ENCODE results near the gene FSIP2.

The FSIP2 gene

DNA sequence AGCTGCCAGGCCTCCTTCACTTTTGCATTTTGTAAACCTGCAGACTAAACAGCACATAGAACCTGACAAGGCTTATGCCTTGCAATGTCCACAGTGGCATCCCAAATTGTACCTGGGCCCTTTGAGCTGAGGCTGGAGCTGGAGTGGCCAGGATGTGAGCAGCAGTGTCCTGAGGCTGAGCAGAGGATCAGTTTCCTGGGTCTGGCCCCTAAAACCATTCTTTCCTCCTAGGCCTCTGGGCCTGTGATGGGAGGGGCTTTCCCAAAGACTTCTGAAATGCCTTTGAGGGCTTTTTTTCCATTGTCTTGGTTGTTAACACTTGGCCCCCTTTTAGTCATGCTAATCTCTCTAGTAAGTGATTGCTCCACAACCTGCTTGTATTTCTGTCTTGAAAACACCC, 32.8 kb downstream of the FSIP2 start:
- Histone ChIP-seq H3K27me3 (ENCODE audit: control insufficient read depth in 3 of 3, insufficient read depth in 3 of 3, low read depth in 1 of 3, low read length in 3 of 3) (no peaks in the 10 kb centered on the region), H2BK120ac (ENCODE audit: low read depth, low read length) (no peak overlapping the region), H3K4me2 (ENCODE audit: insufficient read depth, low read length, poor library complexity, severe bottlenecking) (no peak overlapping the region), H2AK5ac (ENCODE audit: low read depth, low read length) (no peak overlapping the region), H3K4me3 (ENCODE audit: low read length in 2 of 2) (no peak overlapping the region), H3K18ac (ENCODE audit: low read length) (no peak overlapping the region), H2AFZ (ENCODE audit: low read length) (no peak overlapping the region), H3K4me1 (ENCODE audit: control insufficient read depth in 2 of 2, insufficient read depth in 1 of 2, low read depth in 1 of 2, low read length in 2 of 2) (no peaks in the 10 kb centered on the region), H3K4ac (ENCODE audit: low read length) (no peak overlapping the region), H3K9ac (ENCODE audit: low read depth, low read length, poor library complexity) (no peak overlapping the region), H2BK12ac (ENCODE audit: low read length) (no peak overlapping the region), H3K27ac (replicated peaks; ENCODE audit: low read length) (no peak overlapping the region), H2BK5ac (ENCODE audit: low read length) (no peak overlapping the region), H4K91ac (ENCODE audit: low read depth, low read length, poor library complexity) (no peak overlapping the region), H3K23ac (ENCODE audit: low read depth, low read length, poor library complexity) (no peak overlapping the region), H3K9me3 (replicated peaks in 1 of 2; ENCODE audit: control insufficient read depth in 2 of 2, insufficient read depth in 1 of 2, low read depth in 1 of 2, low read length in 2 of 2) (peaks cover 10 to 31% of the 10 kb centered on the region in 2 donors), H3K79me1 (ENCODE audit: low read depth, low read length) (no peaks in the 10 kb centered on the region), H2BK15ac (ENCODE audit: low read length) (no peak overlapping the region), H4K8ac (ENCODE audit: low read depth, low read length) (no peak overlapping the region), H3K36me3 (replicated peaks in 1 of 2; ENCODE audit: control insufficient read depth in 2 of 2, insufficient read depth in 2 of 2, low read length in 2 of 2) (no peaks in the 10 kb centered on the region), H3K14ac (ENCODE audit: low read length) (no peak overlapping the region)
- no peak for DNase-seq (ENCODE audit: low spot score)

DNA sequence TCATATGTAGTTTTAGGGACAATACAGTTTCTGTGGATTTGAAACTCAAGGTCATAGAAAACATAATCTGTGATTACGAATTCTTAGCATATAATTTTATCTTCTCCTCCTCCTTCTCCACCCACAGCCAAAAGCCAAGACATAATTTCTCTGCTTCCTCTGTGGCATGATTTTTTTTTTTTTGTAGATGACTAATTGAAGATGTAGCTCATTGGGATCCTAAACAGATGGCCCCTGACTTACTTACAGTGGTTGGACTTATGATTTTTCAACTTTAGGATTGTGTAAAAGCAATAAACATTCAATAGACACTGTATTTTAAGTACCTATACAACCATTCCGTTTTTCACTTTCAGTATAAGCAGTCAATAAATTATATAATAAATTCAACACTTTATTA, 42.3 kb downstream of the FSIP2 start:
- Histone ChIP-seq H3K4me3 (ENCODE audit: low read length in 2 of 2) (no peak overlapping the region), H3K14ac (ENCODE audit: low read length) (no peak overlapping the region), H2AFZ (ENCODE audit: low read length) (no peak overlapping the region), H3K36me3 (replicated peaks in 1 of 2; ENCODE audit: control insufficient read depth in 2 of 2, insufficient read depth in 2 of 2, low read length in 2 of 2) (no peaks in the 10 kb centered on the region), H3K23ac (ENCODE audit: low read depth, low read length, poor library complexity) (no peak overlapping the region), H3K4ac (ENCODE audit: low read length) (no peak overlapping the region), H2BK120ac (ENCODE audit: low read depth, low read length) (no peak overlapping the region), H3K18ac (ENCODE audit: low read length) (no peak overlapping the region), H3K9ac (ENCODE audit: low read depth, low read length, poor library complexity) (no peak overlapping the region), H3K9me3 (replicated peaks in 1 of 2; ENCODE audit: control insufficient read depth in 2 of 2, insufficient read depth in 1 of 2, low read depth in 1 of 2, low read length in 2 of 2) (no peaks in the 10 kb centered on the region), H3K4me1 (ENCODE audit: control insufficient read depth in 2 of 2, insufficient read depth in 1 of 2, low read depth in 1 of 2, low read length in 2 of 2) (no peaks in the 10 kb centered on the region), H4K91ac (ENCODE audit: low read depth, low read length, poor library complexity) (no peak overlapping the region), H3K27me3 (ENCODE audit: control insufficient read depth in 3 of 3, insufficient read depth in 3 of 3, low read depth in 1 of 3, low read length in 3 of 3) (no peaks in the 10 kb centered on the region), H3K4me2 (ENCODE audit: insufficient read depth, low read length, poor library complexity, severe bottlenecking) (no peak overlapping the region), H4K8ac (ENCODE audit: low read depth, low read length) (no peak overlapping the region), H3K27ac (replicated peaks; ENCODE audit: low read length) (no peak overlapping the region), H2BK5ac (ENCODE audit: low read length) (no peak overlapping the region), H2BK15ac (ENCODE audit: low read length) (no peak overlapping the region), H3K79me1 (ENCODE audit: low read depth, low read length) (no peaks in the 10 kb centered on the region), H2AK5ac (ENCODE audit: low read depth, low read length) (no peak overlapping the region), H2BK12ac (ENCODE audit: low read length) (no peak overlapping the region)
- WGBS, 2 donors (ENCODE audit: extremely low coverage in 2 of 2, insufficient read length in 2 of 2, insufficient replicate concordance in 1 of 2): no CpG with 5 or more reads among the region's 2 CpGs
- DNase-seq (ENCODE audit: low spot score): no peak

- Histone ChIP-seq H2AK5ac (ENCODE audit: low read depth, low read length) (no peak overlapping the region), H2BK5ac (ENCODE audit: low read length) (no peak overlapping the region), H3K27me3 (ENCODE audit: control insufficient read depth in 3 of 3, insufficient read depth in 3 of 3, low read depth in 1 of 3, low read length in 3 of 3) (no peaks in the 10 kb centered on the region), H3K9me3 (replicated peaks in 1 of 2; ENCODE audit: control insufficient read depth in 2 of 2, insufficient read depth in 1 of 2, low read depth in 1 of 2, low read length in 2 of 2) (no peaks in the 10 kb centered on the region), H4K8ac (ENCODE audit: low read depth, low read length) (no peak overlapping the region), H3K9ac (ENCODE audit: low read depth, low read length, poor library complexity) (no peak overlapping the region), H2BK12ac (ENCODE audit: low read length) (no peak overlapping the region), H3K27ac (replicated peaks; ENCODE audit: low read length) (no peak overlapping the region), H3K14ac (ENCODE audit: low read length) (no peak overlapping the region), H3K4me3 (ENCODE audit: low read length in 2 of 2) (no peak overlapping the region), H4K91ac (ENCODE audit: low read depth, low read length, poor library complexity) (no peak overlapping the region), H3K23ac (ENCODE audit: low read depth, low read length, poor library complexity) (no peak overlapping the region), H3K4me2 (ENCODE audit: insufficient read depth, low read length, poor library complexity, severe bottlenecking) (no peak overlapping the region), H2AFZ (ENCODE audit: low read length) (no peak overlapping the region), H3K4ac (ENCODE audit: low read length) (no peak overlapping the region), H3K18ac (ENCODE audit: low read length) (no peak overlapping the region), H3K36me3 (replicated peaks in 1 of 2; ENCODE audit: control insufficient read depth in 2 of 2, insufficient read depth in 2 of 2, low read length in 2 of 2) (no peaks in the 10 kb centered on the region), H2BK15ac (ENCODE audit: low read length) (no peak overlapping the region), H3K4me1 (ENCODE audit: control insufficient read depth in 2 of 2, insufficient read depth in 1 of 2, low read depth in 1 of 2, low read length in 2 of 2) (no peaks in the 10 kb centered on the region), H3K79me1 (ENCODE audit: low read depth, low read length) (no peaks in the 10 kb centered on the region), H2BK120ac (ENCODE audit: low read depth, low read length) (no peak overlapping the region)
- DNase-seq (ENCODE audit: low spot score): no peak
- WGBS, 2 donors (ENCODE audit: extremely low coverage in 2 of 2, insufficient read length in 2 of 2, insufficient replicate concordance in 1 of 2): no CpG with 5 or more reads among the region's 4 CpGs
These were observed 43.7 kb downstream of the FSIP2 start for GRCh38 chr2:185782223-185782769.

DNA sequence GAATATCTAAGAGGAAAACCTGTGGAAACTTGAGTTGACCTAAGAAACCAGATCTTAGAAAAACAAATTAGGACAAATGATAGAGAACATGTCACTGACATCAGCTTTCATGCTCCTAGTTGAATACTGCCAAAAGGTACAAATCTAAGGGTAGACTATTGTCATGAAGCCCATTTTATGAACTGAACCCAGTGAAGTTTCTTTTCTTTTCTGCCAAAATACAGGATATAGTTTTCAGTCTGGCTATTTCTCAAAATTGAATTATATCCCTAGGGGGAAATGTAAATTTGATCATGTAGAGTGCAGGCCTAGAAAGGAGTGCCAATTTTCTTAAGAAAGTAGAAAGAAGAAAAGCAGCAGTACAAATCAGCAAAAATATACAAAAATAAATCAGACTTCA, 46.6 kb downstream of the FSIP2 start:
- Histone ChIP-seq H3K23ac (ENCODE audit: low read depth, low read length, poor library complexity) (no peak overlapping the region), H2AFZ (ENCODE audit: low read length) (no peak overlapping the region), H3K4me3 (ENCODE audit: low read length in 2 of 2) (no peak overlapping the region), H2BK120ac (ENCODE audit: low read depth, low read length) (no peak overlapping the region), H3K36me3 (replicated peaks in 1 of 2; ENCODE audit: control insufficient read depth in 2 of 2, insufficient read depth in 2 of 2, low read length in 2 of 2) (no peaks in the 10 kb centered on the region), H3K4me2 (ENCODE audit: insufficient read depth, low read length, poor library complexity, severe bottlenecking) (no peak overlapping the region), H3K9ac (ENCODE audit: low read depth, low read length, poor library complexity) (no peak overlapping the region), H2BK5ac (ENCODE audit: low read length) (no peak overlapping the region), H3K14ac (ENCODE audit: low read length) (no peak overlapping the region), H2AK5ac (ENCODE audit: low read depth, low read length) (no peak overlapping the region), H3K18ac (ENCODE audit: low read length) (no peak overlapping the region), H3K27me3 (ENCODE audit: control insufficient read depth in 3 of 3, insufficient read depth in 3 of 3, low read depth in 1 of 3, low read length in 3 of 3) (no peaks in the 10 kb centered on the region), H4K91ac (ENCODE audit: low read depth, low read length, poor library complexity) (no peak overlapping the region), H2BK12ac (ENCODE audit: low read length) (no peak overlapping the region), H2BK15ac (ENCODE audit: low read length) (no peak overlapping the region), H4K8ac (ENCODE audit: low read depth, low read length) (no peak overlapping the region), H3K4ac (ENCODE audit: low read length) (no peak overlapping the region), H3K79me1 (ENCODE audit: low read depth, low read length) (no peaks in the 10 kb centered on the region), H3K9me3 (replicated peaks in 1 of 2; ENCODE audit: control insufficient read depth in 2 of 2, insufficient read depth in 1 of 2, low read depth in 1 of 2, low read length in 2 of 2) (no peaks in the 10 kb centered on the region), H3K4me1 (ENCODE audit: control insufficient read depth in 2 of 2, insufficient read depth in 1 of 2, low read depth in 1 of 2, low read length in 2 of 2) (no peaks in the 10 kb centered on the region), H3K27ac (replicated peaks; ENCODE audit: low read length) (no peak overlapping the region)
- no peak for DNase-seq (ENCODE audit: low spot score)
